ENCODE measurements around the gene NFKBIL1. TPM values are rescaled to one million over a fixed set of nuclear protein-coding genes. Genes with fewer than 3 reads are reported as not detected.

Gene NFKBIL1
- total and polyA plus RNA-seq, 9 of the 15 experiments (the other 6 are each of a cell fraction or from before 2014, with no cell fraction given): 0.49 to 33.1 (median 7.6) TPM

- Histone ChIP-seq H3K9ac (ENCODE audit: insufficient read depth in 1 of 2, low read depth in 2 of 2, low read length in 2 of 2) (no peak overlapping the region), H3K9me3 (replicated peaks; ENCODE audit: control insufficient read depth, insufficient read depth, low read depth, low read length) (no peaks in the 10 kb centered on the region), H3K4me2 (ENCODE audit: insufficient read depth, low read length) (no peak overlapping the region), H2AFZ (ENCODE audit: low read depth, low read length) (no peak overlapping the region), H3K79me2 (ENCODE audit: control insufficient read depth, insufficient read depth, low read length) (no peaks in the 10 kb centered on the region), H3K36me3 (ENCODE audit: control insufficient read depth, insufficient read depth, low read length) (no peaks in the 10 kb centered on the region), H4K20me1 (replicated peaks; ENCODE audit: control insufficient read depth, insufficient read depth, low read length) (no peaks in the 10 kb centered on the region), H3K9me1 (ENCODE audit: control insufficient read depth, insufficient read depth, low read length) (no peaks in the 10 kb centered on the region), H3K27ac (ENCODE audit: extremely low read depth, low read depth, low read length) (no peak overlapping the region), H3K4me3 (no peak overlapping the region), H3K27me3 (ENCODE audit: control insufficient read depth in 2 of 2, insufficient read depth in 2 of 2, low read length in 2 of 2) (no peaks in the 10 kb centered on the region), H3K4me1 (replicated peaks in 1 of 2; ENCODE audit: control insufficient read depth in 2 of 2, insufficient read depth in 2 of 2, low read length in 2 of 2) (peaks cover 0 to 30% of the 10 kb centered on the region in 2 experiments; a peak in 3 of 5 replicates)
- no TSS peak for BruUV-seq (replicated peaks)
- intact Hi-C loops (cut with micrococcal nuclease): no loop called here
- DNase-seq (ENCODE audit: extremely low read depth in 1 of 4, low spot score in 3 of 4): no peak
- FAIRE-seq: no peak
- ChIA-PET POLR2A (interaction anchor here (0.9 to 3.3 kb wide), 3 partner anchors 9 to 76 kb away, joined by 3 to 16 read pairs (median 7); partner anchors contain the start of gene APOM), CTCF (ENCODE audit: low intra/inter-chr PET ratio) (no interaction called here)
- no peak for ATAC-seq
- WGBS (ENCODE audit: insufficient coverage, low coverage, missing lambda C conversion rate): 52% methylated on average over 3 of the region's 3 CpGs
- in situ Hi-C loops (cut with MboI): no loop called here
- TF ChIP-seq EWSR1 (IDR thresholded peaks at IDR 0.05; ENCODE audit: borderline replicate concordance, low read depth, partially characterized antibody) (no peak), PHB2 (IDR thresholded peaks at IDR 0.05; ENCODE audit: low read depth) (no peak), RHOXF2B (CRISPR knock-in tag; conservative IDR thresholded peaks at IDR 0.05) (no peak), SMC3 (conservative IDR thresholded peaks at IDR 0.05; ENCODE audit: insufficient read depth, low read depth, low read length) (no peak), MAFG (tag; conservative IDR thresholded peaks at IDR 0.05) (no peak), MIER1 (IDR thresholded peaks at IDR 0.05; ENCODE audit: low read depth) (no peak), BMI1 (IDR thresholded peaks at IDR 0.05; ENCODE audit: low read length) (no peak), AFF4 (CRISPR knock-in tag; IDR thresholded peaks at IDR 0.05) (no peak), OTX1 (CRISPR knock-in tag; IDR thresholded peaks at IDR 0.05) (no peak), SRSF3 (IDR thresholded peaks at IDR 0.05; ENCODE audit: insufficient read depth, low read length) (no peak), TEAD4 (IDR thresholded peaks at IDR 0.05; ENCODE audit: low read length) (no peak), TEAD4 (CRISPR knock-in tag; IDR thresholded peaks at IDR 0.05; ENCODE audit: borderline replicate concordance) (no peak)
- TF ChIP-seq, protein P1, sequence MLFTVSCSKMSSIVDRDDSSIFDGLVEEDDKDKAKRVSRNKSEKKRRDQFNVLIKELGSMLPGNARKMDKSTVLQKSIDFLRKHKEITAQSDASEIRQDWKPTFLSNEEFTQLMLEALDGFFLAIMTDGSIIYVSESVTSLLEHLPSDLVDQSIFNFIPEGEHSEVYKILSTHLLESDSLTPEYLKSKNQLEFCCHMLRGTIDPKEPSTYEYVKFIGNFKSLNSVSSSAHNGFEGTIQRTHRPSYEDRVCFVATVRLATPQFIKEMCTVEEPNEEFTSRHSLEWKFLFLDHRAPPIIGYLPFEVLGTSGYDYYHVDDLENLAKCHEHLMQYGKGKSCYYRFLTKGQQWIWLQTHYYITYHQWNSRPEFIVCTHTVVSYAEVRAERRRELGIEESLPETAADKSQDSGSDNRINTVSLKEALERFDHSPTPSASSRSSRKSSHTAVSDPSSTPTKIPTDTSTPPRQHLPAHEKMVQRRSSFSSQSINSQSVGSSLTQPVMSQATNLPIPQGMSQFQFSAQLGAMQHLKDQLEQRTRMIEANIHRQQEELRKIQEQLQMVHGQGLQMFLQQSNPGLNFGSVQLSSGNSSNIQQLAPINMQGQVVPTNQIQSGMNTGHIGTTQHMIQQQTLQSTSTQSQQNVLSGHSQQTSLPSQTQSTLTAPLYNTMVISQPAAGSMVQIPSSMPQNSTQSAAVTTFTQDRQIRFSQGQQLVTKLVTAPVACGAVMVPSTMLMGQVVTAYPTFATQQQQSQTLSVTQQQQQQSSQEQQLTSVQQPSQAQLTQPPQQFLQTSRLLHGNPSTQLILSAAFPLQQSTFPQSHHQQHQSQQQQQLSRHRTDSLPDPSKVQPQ (CRISPR knock-in tag; IDR thresholded peaks at IDR 0.05; ENCODE audit: borderline replicate concordance): no peak
- TF ChIP-seq, protein P2, sequence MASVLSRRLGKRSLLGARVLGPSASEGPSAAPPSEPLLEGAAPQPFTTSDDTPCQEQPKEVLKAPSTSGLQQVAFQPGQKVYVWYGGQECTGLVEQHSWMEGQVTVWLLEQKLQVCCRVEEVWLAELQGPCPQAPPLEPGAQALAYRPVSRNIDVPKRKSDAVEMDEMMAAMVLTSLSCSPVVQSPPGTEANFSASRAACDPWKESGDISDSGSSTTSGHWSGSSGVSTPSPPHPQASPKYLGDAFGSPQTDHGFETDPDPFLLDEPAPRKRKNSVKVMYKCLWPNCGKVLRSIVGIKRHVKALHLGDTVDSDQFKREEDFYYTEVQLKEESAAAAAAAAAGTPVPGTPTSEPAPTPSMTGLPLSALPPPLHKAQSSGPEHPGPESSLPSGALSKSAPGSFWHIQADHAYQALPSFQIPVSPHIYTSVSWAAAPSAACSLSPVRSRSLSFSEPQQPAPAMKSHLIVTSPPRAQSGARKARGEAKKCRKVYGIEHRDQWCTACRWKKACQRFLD (CRISPR knock-in tag; IDR thresholded peaks at IDR 0.05): no peak
- TF ChIP-seq, protein P3, sequence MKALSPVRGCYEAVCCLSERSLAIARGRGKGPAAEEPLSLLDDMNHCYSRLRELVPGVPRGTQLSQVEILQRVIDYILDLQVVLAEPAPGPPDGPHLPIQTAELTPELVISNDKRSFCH (CRISPR knock-in tag; IDR thresholded peaks at IDR 0.05): no peak
- TF ChIP-seq, protein P3 (tag; IDR thresholded peaks at IDR 0.05): no peak
Observed at GRCh38 chr6:31579119-31579505, 31.7 kb downstream of the NFKBIL1 start.
